ENCODE results near the gene CLDN14. TPM values are rescaled to one million over a fixed set of nuclear protein-coding genes. Genes with fewer than 3 reads are reported as not detected.

Gene CLDN14
- total RNA-seq, 1 donor from 2014 or later: not detected

GRCh38 chr21:36499578-36500471, 19.9 kb upstream of the CLDN14 start:
- no peak overlapping the region for H3K27ac ChIP-seq (replicated peaks)
- H3K4me3 ChIP-seq: no peak overlapping the region
- no peaks in the 10 kb centered on the region for H3K36me3 ChIP-seq
- DNase-seq: peak; percentile 31
- H3K9me3 ChIP-seq (replicated peaks): no peaks in the 10 kb centered on the region
- H3K27me3 ChIP-seq (ENCODE audit: low read depth): peaks cover 22% of the 10 kb centered on the region
- H3K4me1 ChIP-seq: no peaks in the 10 kb centered on the region
- no peak for TF ChIP-seq CTCF (IDR thresholded peaks at IDR 0.05; ENCODE audit: borderline replicate concordance)
- intact Hi-C loops (cut with micrococcal nuclease): loop anchor here (5.0 kb wide), 1 partner anchor 427 kb away; no protein-coding TSS in a partner anchor

- no peaks in the 10 kb centered on the region for H3K4me1 ChIP-seq
- H3K27me3 ChIP-seq (ENCODE audit: low read depth): peaks cover 19% of the 10 kb centered on the region
- no peaks in the 10 kb centered on the region for H3K36me3 ChIP-seq
- intact Hi-C loops (cut with micrococcal nuclease): no loop called here
- no peak overlapping the region for H3K4me3 ChIP-seq
- DNase-seq: no peak
- no peak for TF ChIP-seq CTCF (IDR thresholded peaks at IDR 0.05; ENCODE audit: borderline replicate concordance)
- H3K9me3 ChIP-seq (replicated peaks): no peaks in the 10 kb centered on the region
- H3K27ac ChIP-seq (replicated peaks): no peak overlapping the region
Observed at GRCh38 chr21:36494557-36494956, 14.6 kb upstream of the CLDN14 start.

GRCh38 chr21:36491209-36491910, 11.4 kb upstream of the CLDN14 start:
- no peak overlapping the region for H3K4me3 ChIP-seq
- no peak for DNase-seq
- H3K36me3 ChIP-seq: no peaks in the 10 kb centered on the region
- intact Hi-C loops (cut with micrococcal nuclease): no loop called here
- peaks cover 19% of the 10 kb centered on the region for H3K27me3 ChIP-seq (ENCODE audit: low read depth)
- H3K27ac ChIP-seq (replicated peaks): no peak overlapping the region
- H3K9me3 ChIP-seq (replicated peaks): no peaks in the 10 kb centered on the region
- TF ChIP-seq CTCF (IDR thresholded peaks at IDR 0.05; ENCODE audit: borderline replicate concordance): no peak
- no peaks in the 10 kb centered on the region for H3K4me1 ChIP-seq

GRCh38 chr21:36489776-36490165, 9.8 kb upstream of the CLDN14 start:
- DNase-seq: no peak
- H3K27ac ChIP-seq (replicated peaks): no peak overlapping the region
- H3K4me1 ChIP-seq: no peaks in the 10 kb centered on the region
- peaks cover 15% of the 10 kb centered on the region for H3K27me3 ChIP-seq (ENCODE audit: low read depth)
- intact Hi-C loops (cut with micrococcal nuclease): no loop called here
- TF ChIP-seq CTCF (IDR thresholded peaks at IDR 0.05; ENCODE audit: borderline replicate concordance): no peak
- H3K36me3 ChIP-seq: no peaks in the 10 kb centered on the region
- H3K9me3 ChIP-seq (replicated peaks): no peaks in the 10 kb centered on the region
- H3K4me3 ChIP-seq: no peak overlapping the region

- Histone ChIP-seq H3K27ac (replicated peaks) (no peak overlapping the region), H3K4me1 (no peaks in the 10 kb centered on the region), H3K9me3 (replicated peaks) (no peaks in the 10 kb centered on the region), H3K27me3 (ENCODE audit: low read depth) (peaks cover 10% of the 10 kb centered on the region), H3K36me3 (no peaks in the 10 kb centered on the region), H3K4me3 (no peak overlapping the region)
- no peak for DNase-seq
- intact Hi-C loops (cut with micrococcal nuclease): no loop called here
- TF ChIP-seq CTCF (IDR thresholded peaks at IDR 0.05; ENCODE audit: borderline replicate concordance): no peak
Observed at GRCh38 chr21:36489103-36489775, 9.3 kb upstream of the CLDN14 start.
